KG1 (cell line): Measurements from ENCODE around the gene CIB4.

ENCODE experiments used
- DNase-seq: peaks from one replicate; lab custom pipeline; 2025; lab: John Stamatoyannopoulos, UW

The CIB4 gene

GRCh38 chr2:26621469-26622199, 19.5 kb downstream of the CIB4 start:
- no peak for DNase-seq

- no peak for DNase-seq
These were observed 21.0 kb downstream of the CIB4 start for GRCh38 chr2:26620031-26620605.

GRCh38 chr2:26619521-26619951, 21.6 kb downstream of the CIB4 start:
- DNase-seq, result no peak

- no peak for DNase-seq
These were observed 22.1 kb downstream of the CIB4 start for GRCh38 chr2:26619096-26619495.

- no peak for DNase-seq
These were observed 22.6 kb downstream of the CIB4 start for GRCh38 chr2:26618611-26619010.

GRCh38 chr2:26617588-26618083, 23.5 kb downstream of the CIB4 start:
- no peak for DNase-seq

- DNase-seq, result no peak
These were observed 24.2 kb downstream of the CIB4 start for GRCh38 chr2:26616706-26617587.

- no peak for DNase-seq
These were observed 25.1 kb downstream of the CIB4 start for GRCh38 chr2:26615860-26616705.

GRCh38 chr2:26615336-26615859, 25.8 kb downstream of the CIB4 start:
- no peak for DNase-seq

- DNase-seq, result no peak
These were observed 26.7 kb downstream of the CIB4 start for GRCh38 chr2:26614216-26615138.

- DNase-seq, result no peak
These were observed 27.6 kb downstream of the CIB4 start for GRCh38 chr2:26613241-26614215.

- DNase-seq, result no peak
These were observed 28.5 kb downstream of the CIB4 start for GRCh38 chr2:26612522-26613240.

GRCh38 chr2:26612034-26612433, 29.1 kb downstream of the CIB4 start:
- no peak for DNase-seq

- no peak for DNase-seq
These were observed 30.4 kb downstream of the CIB4 start for GRCh38 chr2:26610504-26611335.

- DNase-seq, result no peak
These were observed 31.3 kb downstream of the CIB4 start for GRCh38 chr2:26609839-26610277.

- DNase-seq, result no peak
These were observed 31.9 kb downstream of the CIB4 start for GRCh38 chr2:26609205-26609631.

- DNase-seq, result no peak
These were observed 32.6 kb downstream of the CIB4 start for GRCh38 chr2:26608557-26608956.
